AG09309 (cell line): ENCODE results near the gene GOLM1.

ENCODE experiments used
- DNase-seq: peaks from one replicate; pipeline ENCODE4 v3.0.0-alpha.2; 2010; ENCODE audit warnings: low read depth
- H3K4me3 ChIP-seq: 2 replicates; pipeline ENCODE4 v1.5.1; 2011; ENCODE audit warnings: mild to moderate bottlenecking, low read depth, low read length, moderate library complexity; ENCODE audit not compliant: control insufficient read depth
- CTCF ChIP-seq: IDR thresholded peaks from 2 replicates; pipeline ENCODE4 v1.5.1; 2011; ENCODE audit warnings: mild to moderate bottlenecking, low read depth, low read length, inconsistent platforms; ENCODE audit not compliant: insufficient read depth, control insufficient read depth; ENCODE audit errors: missing control alignments

The GOLM1 gene

GRCh38 chr9:86041311-86041741 is 58.0 kb downstream of the GOLM1 start:
- H3K4me3 ChIP-seq = peak overlapping the region; percentile 18
- no peak for TF ChIP-seq CTCF

GRCh38 chr9:86040861-86041155 is 58.5 kb downstream of the GOLM1 start:
- DNase-seq = no peak
- no peak for TF ChIP-seq CTCF
- H3K4me3 ChIP-seq = no peak overlapping the region

More at GRCh38 chr9:86041311-86041741, 58.0 kb downstream of the GOLM1 start:
- DNase-seq = peak; percentile 27

- H3K4me3 ChIP-seq = no peak overlapping the region
- DNase-seq = no peak
- TF ChIP-seq CTCF = no peak
Measured at GRCh38 chr9:86039991-86040860, 59.1 kb downstream of the GOLM1 start.

GRCh38 chr9:86036555-86036954 is 62.8 kb downstream of the GOLM1 start:
- no peak overlapping the region for H3K4me3 ChIP-seq
- TF ChIP-seq CTCF = no peak
- no peak for DNase-seq

- H3K4me3 ChIP-seq = no peak overlapping the region
- DNase-seq = no peak
- TF ChIP-seq CTCF = no peak
Measured at GRCh38 chr9:86035827-86036440, 63.4 kb downstream of the GOLM1 start.

- peak; percentile 52 for TF ChIP-seq CTCF
- no peak for DNase-seq
- no peak overlapping the region for H3K4me3 ChIP-seq
Measured at GRCh38 chr9:86034863-86035734, 64.3 kb downstream of the GOLM1 start.
